ES-I3 (cell line): Measurements from ENCODE around the gene AFAP1.
"Not testable (repeated sequence)": the region's sequence is repeated elsewhere in the genome, so short reads cannot be mapped to it uniquely, and the experiment has no call there.

ENCODE experiments used
- H3K36me3 ChIP-seq: 2 replicates; pipeline ENCODE4 v1.6.1; 2013; ENCODE audit warnings: mild to moderate bottlenecking, low read length, control low read depth, moderate library complexity; ENCODE audit not compliant: insufficient read depth
- H3K4me1 ChIP-seq: 2 replicates; pipeline ENCODE4 v1.6.1; 2013; ENCODE audit warnings: mild to moderate bottlenecking, control low read depth, low read length; ENCODE audit not compliant: insufficient read depth
- H3K9ac ChIP-seq: 2 replicates; pipeline ENCODE4 v1.6.1; 2013; ENCODE audit warnings: low read depth, mild to moderate bottlenecking, low read length, moderate library complexity
- H3K9me3 ChIP-seq: 2 replicates; pipeline ENCODE4 v1.6.1; 2013; ENCODE audit warnings: mild to moderate bottlenecking, low read length, moderate library complexity; ENCODE audit not compliant: control insufficient read depth, insufficient read depth

AFAP1 gene

DNA sequence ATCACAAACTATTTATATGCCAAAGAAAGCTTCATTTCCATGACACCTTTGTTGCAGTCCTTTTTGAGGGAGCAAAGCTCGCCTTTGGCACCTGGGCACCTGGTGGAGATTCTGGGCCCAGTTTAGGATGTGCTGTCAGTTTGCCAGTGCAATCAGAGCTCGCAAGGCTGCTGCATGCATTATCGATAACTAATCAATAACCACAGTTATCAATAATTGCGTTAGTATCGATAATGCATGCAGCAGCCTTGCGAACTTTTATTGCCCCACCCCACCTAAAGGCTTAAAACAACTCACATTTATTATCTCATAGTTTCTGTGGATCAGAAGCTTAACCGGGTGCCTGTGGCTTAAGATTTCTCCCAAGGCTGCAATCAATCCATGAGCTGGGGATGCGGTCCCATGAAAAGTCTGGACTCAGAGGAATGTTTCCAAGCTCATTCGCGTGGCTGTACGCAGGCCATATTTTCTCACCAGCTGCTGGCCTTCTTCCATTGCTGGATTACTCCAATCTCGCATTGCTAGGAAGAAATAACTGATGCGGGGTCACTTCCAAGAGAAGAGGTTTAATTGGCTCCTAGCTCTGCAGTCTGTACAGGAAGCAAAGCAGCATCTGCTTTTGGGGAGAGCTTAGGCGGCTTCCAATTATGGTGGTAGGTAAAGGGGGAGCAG lies 6.2 kb upstream of the AFAP1 start:
- Histone ChIP-seq H3K9me3 (peaks cover 3% of the 10 kb centered on the region; the same call in 1 of the 2 replicates), H3K36me3 (no peaks in the 10 kb centered on the region), H3K9ac (no peak overlapping the region)

GRCh38 chr4:7944599-7945220 lies 5.0 kb upstream of the AFAP1 start:
- Histone ChIP-seq H3K4me1 (peaks cover 9% of the 10 kb centered on the region; the same call in 1 of the 2 replicates), H3K9ac (no peak overlapping the region), H3K9me3 (no peaks in the 10 kb centered on the region), H3K36me3 (no peaks in the 10 kb centered on the region)

More for the DNA sequence above, 6.2 kb upstream of the AFAP1 start:
- H3K4me1 ChIP-seq = peaks cover 6% of the 10 kb centered on the region; the same call in 1 of the 2 replicates

DNA sequence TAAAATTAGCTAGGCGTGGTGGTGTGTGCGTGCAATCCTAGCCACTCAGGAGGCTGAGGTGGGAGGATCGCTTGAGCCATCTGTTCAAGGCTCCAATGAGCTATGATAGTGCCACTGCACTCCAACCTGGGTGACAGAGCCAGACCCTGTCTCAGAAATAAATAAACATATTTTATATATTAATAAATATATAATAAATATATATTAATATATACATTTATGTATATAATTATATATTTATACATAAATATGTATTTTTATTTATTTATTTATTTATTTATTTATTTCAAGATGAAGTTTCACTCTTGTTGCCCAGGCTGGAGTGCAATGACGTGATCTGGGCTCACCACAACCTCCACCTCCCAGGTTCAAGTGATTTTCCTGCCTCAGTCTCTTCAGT lies 4.0 kb upstream of the AFAP1 start:
- H3K4me1 ChIP-seq = not testable (repeated sequence)

GRCh38 chr4:7943211-7943610 lies 3.5 kb upstream of the AFAP1 start:
- Histone ChIP-seq H3K4me1 (peaks cover 9% of the 10 kb centered on the region; the same call in 1 of the 2 replicates), H3K36me3 (no peaks in the 10 kb centered on the region), H3K9ac (no peak overlapping the region), H3K9me3 (no peaks in the 10 kb centered on the region)

More for the DNA sequence above, 4.0 kb upstream of the AFAP1 start:
- H3K9me3 ChIP-seq, H3K36me3 ChIP-seq, H3K9ac ChIP-seq: not testable (repeated sequence)

- Histone ChIP-seq H3K4me1 (peaks cover 9% of the 10 kb centered on the region; the same call in 1 of the 2 replicates), H3K9ac (no peak overlapping the region), H3K36me3 (no peaks in the 10 kb centered on the region), H3K9me3 (no peaks in the 10 kb centered on the region)
Measured at GRCh38 chr4:7941965-7942496, 2.4 kb upstream of the AFAP1 start.

GRCh38 chr4:7941111-7941964 lies 1.7 kb upstream of the AFAP1 start:
- H3K9me3 ChIP-seq = no peaks in the 10 kb centered on the region
- no peaks in the 10 kb centered on the region for H3K36me3 ChIP-seq
- H3K4me1 ChIP-seq = peaks cover 9% of the 10 kb centered on the region; the same call in 1 of the 2 replicates
- no peak overlapping the region for H3K9ac ChIP-seq

GRCh38 chr4:7938609-7939376 lies 868 bp downstream of the AFAP1 start:
- peaks cover 12% of the 10 kb centered on the region; the same call in 1 of the 2 replicates for H3K4me1 ChIP-seq
- H3K9ac ChIP-seq = peak overlapping the region; percentile 53
- no peaks in the 10 kb centered on the region for H3K36me3 ChIP-seq
- no peaks in the 10 kb centered on the region for H3K9me3 ChIP-seq

GRCh38 chr4:7938266-7938608 lies 1.4 kb downstream of the AFAP1 start:
- Histone ChIP-seq H3K9me3 (no peaks in the 10 kb centered on the region), H3K4me1 (peaks cover 12% of the 10 kb centered on the region; the same call in 1 of the 2 replicates), H3K9ac (peak overlapping the region; percentile 53), H3K36me3 (no peaks in the 10 kb centered on the region)

- H3K36me3 ChIP-seq = no peaks in the 10 kb centered on the region
- peaks cover 12% of the 10 kb centered on the region; the same call in 1 of the 2 replicates for H3K4me1 ChIP-seq
- H3K9ac ChIP-seq = peak overlapping the region; percentile 53
- H3K9me3 ChIP-seq = no peaks in the 10 kb centered on the region
Measured at GRCh38 chr4:7937006-7937405, 2.7 kb downstream of the AFAP1 start.

DNA sequence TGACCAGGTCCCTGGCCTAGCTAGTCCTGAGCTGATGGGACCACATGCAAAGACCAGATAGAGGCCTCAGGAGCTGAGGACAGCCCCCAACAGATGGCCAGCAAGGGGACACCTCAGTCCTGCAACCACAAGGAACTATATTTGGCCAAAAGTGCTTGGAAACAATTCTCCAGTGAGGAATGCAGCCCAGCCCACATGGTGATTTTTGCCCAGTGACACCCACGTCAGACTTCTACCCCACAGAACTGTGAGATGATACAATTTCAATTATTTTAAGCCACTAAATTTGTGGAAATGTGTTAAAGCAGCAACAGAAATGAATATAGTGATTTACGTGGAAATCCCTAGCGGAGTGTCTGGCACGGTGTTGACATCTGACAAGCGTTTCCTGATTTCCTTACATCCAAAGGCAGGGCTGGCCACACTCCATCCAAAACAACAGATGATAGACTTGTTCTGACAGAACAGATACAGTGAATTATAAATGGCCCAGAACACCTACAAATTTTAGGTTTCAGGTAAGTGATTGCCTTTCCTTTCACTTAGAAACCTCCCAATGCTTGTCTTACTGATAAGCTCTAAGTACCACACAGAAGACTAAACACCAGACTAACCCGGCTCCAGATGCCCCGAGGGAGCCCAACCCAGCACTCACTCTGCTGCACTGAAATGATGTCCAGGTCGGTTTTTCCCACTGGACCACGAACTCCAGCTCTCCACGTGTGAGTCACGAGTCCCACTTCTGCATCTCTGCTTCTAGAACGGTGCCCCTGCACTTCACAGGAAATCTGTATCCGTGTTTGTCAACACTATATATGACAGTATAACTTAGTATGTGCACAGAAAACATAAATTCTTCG lies 5.8 kb downstream of the AFAP1 start:
- H3K36me3 ChIP-seq = no peaks in the 10 kb centered on the region
- no peaks in the 10 kb centered on the region for H3K9me3 ChIP-seq
- no peak overlapping the region for H3K9ac ChIP-seq
- peaks cover 21% of the 10 kb centered on the region for H3K4me1 ChIP-seq

GRCh38 chr4:7932287-7932686 lies 7.4 kb downstream of the AFAP1 start:
- H3K36me3 ChIP-seq = no peaks in the 10 kb centered on the region
- peaks cover 24% of the 10 kb centered on the region for H3K4me1 ChIP-seq
- no peaks in the 10 kb centered on the region for H3K9me3 ChIP-seq
- H3K9ac ChIP-seq = no peak overlapping the region

- Histone ChIP-seq H3K9me3 (no peaks in the 10 kb centered on the region), H3K4me1 (peaks cover 26% of the 10 kb centered on the region), H3K9ac (no peak overlapping the region), H3K36me3 (no peaks in the 10 kb centered on the region)
Measured at GRCh38 chr4:7929118-7929951, 10.3 kb downstream of the AFAP1 start.
